ENCODE data around the gene TRMT13.
"Not testable (repeated sequence)": the region's sequence is repeated elsewhere in the genome, so short reads cannot be mapped to it uniquely, and the experiment has no call there.

TRMT13 gene

DNA sequence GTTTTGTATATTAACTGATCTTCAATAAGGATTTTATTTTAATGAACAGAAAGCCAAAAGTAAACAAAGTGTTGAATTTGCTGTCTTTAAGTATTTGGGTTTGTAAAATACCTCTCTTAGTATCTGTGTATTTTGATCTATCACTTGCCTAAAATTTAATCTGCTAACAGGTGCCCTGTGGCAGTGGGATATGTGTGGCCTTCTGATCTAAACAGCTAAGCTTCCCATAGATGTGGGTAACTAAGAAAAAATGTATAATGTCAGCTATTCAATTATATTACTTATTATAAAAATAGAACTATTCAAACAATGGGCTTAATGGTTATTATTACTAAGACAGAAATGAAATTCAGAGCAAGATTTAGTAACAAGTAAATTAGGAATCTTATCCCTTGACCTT, 29.9 kb downstream of the TRMT13 start:
- DNase-seq (ENCODE audit: low read depth): no peak

DNA sequence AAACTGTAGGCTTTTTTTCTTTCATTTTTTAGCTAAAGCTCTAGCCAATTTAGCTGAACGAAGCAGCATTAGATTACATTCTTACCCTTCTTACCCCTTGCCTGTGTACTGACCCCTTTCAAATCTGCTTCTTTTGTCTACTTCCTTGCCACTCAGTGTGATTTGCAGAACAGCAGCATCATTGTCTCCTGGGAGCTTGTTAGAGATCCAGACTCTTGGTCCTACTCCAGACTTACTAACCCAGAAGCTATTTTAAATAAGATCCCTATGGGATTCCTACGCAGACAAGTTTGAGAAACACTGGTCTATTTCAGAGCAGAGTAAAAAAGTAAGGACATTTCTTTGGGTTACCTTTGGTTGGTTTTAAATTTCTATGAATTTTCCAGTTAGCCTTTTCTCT, 31.3 kb downstream of the TRMT13 start:
- no peak for DNase-seq (ENCODE audit: low read depth)

DNA sequence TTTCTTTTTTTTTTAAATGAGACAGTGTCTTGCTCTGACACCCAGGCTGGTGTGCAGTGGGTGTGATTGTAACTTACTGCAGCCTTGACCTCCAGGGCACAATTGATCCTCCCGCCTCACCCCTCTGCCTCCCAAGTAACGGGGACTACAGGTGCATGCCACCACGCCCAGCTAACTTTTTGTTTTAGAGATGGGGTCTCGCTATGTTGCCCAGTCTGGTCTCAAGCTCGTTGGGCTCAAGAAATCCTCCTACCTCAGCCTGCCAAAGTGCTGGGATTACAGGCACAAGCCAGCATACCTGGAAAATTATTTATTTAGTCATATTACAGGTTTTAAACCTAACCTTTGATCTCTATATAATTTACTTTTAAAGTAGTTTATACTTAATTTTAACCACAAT, 31.7 kb downstream of the TRMT13 start:
- no peak for DNase-seq (ENCODE audit: low read depth)

DNA sequence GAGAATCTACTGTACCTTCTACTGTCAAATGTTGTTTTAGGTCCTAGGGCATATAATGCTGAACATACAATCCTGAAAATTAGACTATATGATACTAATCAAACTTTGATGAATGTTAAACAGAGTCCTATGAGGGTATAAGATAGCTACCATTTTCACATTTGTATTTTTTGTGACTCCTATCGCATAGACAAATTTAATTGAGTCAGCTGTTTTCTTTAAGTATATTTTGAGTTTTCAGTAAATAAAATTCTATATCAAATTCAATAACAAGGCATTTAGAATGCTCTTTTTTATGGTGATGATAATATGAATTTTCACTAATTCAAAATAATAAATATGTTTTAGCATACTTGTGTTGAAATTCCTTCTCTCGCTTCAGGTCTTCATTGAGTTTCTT, 35.1 kb downstream of the TRMT13 start:
- no peak for DNase-seq (ENCODE audit: low read depth)

DNA sequence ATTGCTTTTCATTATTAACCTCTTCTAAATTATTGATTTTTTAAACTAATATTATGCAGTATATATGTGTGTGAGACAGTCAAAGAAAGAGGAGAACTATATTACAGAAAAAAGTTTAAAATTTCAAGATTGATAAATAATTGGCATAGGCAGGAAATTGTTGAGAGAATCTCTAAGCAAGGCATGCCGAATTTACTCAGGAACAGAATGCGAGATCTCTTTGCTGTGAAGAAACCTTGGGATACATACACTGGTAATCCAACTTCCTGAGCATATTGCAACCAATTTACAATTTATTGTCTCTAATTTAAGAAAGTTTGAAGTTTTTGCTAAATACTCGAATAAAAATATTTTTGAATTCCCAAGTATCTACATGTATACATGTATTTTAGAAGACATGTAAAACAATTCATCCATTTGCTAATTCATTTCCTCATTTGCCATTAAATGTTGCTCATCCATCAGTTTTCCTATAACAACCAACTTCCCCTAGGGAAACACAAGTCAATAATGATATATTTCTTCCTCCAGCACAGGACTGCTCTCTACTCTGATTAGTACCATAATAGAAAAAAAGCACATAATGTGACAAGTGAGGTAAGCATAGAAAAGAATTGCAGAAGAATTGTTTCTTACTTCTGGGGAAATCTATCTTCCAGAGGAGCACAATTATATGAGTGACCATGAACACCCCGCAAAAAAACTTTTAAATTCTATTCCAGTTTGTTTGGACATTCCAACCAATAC, 44.5 kb downstream of the TRMT13 start:
- DNase-seq (ENCODE audit: low read depth): no peak

DNA sequence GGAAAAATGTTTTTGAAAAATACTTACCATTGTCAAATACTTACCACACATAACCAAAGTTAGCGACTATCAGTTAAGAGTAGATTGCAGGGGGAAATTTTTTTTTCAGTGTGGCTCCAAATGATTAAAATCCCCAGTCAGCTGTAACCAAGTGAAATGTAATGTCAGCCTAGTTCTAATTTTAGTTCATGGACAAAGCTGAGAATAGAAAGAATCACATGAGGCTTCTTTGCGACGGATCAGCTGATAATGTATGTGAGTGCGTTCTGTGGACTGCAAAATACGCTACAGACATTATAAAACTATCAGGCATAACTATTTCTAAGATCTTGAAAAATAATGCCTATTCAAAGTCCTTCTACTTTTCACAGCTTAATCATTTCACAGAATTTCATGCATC, 45.1 kb downstream of the TRMT13 start, which contains the start of gene LRRC39:
Gene LRRC39 (minus strand): TSS at position 166 of the 400 bp plus-strand sequence. CDS start 9,740 bp downstream, outside the sequence.
- no peak for DNase-seq (ENCODE audit: low read depth)

DNA sequence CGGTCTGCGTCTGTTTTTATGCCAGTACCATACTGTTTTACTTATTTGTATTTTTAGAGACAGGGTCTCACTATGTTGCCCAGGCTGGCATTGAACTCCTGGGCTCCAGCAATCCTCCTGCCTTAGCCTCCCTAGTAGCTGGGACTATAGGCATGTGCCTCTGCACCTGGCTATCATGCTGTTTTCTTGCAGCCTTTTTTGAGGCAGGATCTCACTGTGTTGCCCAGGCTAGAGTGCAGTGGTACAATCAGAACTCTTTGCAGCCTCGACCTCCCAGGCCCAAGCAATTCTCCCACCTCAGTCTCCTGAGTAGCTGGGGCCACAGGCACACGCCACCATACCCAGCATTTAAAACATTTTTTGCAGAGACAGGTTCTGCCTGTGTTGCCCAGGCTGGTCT, 50.4 kb downstream of the TRMT13 start:
- no peak for DNase-seq (ENCODE audit: low read depth)

DNA sequence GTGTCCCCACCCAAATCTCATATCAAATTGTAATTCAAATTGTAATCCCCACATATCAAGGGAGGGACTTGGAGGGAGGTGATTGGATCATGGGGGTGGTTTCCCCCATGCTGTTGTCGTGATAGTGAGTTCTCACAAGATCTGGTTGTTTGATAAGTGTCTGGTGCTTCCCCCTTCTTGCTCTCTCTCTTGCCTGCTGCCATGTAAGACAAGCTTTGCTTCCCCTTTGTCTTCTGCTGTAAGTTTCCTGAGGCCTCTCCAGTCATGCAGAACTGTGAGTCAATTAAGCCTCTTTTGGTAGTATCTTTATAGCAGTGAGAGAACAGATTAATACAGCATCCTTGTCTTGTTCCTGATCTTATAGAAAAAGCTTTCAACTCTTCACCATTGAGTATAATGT, 51.6 kb downstream of the TRMT13 start:
- DNase-seq (ENCODE audit: low read depth): no peak

DNA sequence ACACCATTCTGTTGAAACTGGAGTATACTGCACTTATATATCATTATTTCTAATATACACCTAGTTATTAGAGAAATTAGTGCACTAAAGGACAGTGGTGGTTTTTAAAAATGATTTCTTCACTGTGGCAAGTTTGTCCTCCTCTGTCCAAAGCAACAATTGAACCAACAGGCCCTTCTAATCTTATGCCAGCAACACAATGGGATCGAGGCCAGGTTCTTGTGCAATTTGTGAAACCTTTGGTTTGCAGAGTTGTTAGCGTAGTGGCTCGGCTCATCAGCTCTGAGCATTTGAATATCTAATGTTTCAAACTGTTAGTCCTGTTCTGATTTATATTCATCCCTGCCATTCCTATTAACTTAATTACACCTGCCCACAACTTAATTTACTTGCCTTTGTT, 54.9 kb downstream of the TRMT13 start:
- no peak for DNase-seq (ENCODE audit: low read depth)

DNA sequence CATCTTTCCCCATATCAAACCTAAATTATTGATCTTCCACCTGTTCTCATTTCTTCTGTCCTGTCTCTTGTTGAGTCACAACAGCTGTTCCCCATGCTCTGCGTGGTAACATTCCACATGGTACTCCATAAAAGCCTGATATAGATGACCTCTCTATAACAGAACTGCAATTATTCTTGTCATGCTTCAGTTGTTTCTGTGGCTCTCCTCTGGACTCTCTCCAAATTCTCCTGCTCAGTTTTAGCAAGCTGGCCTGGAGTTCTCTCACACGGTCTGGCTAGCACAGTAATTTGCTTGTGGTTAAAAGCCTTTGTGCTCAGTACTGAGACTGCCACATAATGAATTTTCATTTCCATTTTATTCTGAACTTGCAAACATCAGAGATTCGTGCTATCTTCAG, 55.7 kb downstream of the TRMT13 start:
- DNase-seq (ENCODE audit: low read depth): no peak

DNA sequence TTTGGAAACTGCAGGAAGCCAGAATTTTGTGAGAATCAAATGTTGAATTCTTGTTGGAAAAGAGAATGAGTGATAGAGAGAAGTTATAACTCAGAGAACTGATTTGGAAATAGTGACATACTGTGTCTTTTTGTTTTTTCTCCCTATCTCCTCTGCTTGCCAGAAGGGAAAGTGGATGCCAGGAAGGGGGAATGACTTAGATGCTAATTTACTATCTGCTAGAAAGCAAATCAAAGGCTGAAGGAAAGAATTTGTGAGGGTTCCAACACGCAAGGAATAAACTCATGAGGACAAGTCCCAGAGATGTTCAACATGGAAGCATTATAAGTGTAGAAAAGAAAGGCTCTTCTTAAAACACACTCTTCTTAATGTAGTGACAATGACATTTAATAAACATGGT, 65.6 kb downstream of the TRMT13 start:
- no peak for DNase-seq (ENCODE audit: low read depth)

DNA sequence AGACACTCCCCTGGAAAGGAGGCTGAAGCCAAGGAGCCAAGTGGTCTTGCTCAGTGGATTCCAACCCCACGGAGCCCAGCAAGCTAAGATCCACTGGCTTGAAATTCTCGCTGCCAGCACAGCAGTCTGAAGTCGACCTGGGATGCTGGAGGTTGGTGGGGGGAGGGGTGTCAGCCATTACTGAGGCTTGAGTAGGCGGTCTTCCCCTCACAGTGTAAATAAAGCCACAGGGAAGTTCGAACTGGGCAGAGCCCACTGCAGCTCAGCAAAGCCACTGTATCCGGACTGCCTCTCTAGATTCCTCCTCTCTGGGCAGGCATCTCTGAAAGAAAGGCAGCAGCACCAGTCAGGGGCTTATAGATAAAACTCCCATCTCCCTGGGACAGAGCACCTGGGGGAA, 67.1 kb downstream of the TRMT13 start:
- DNase-seq (ENCODE audit: low read depth): not testable (repeated sequence)

Data from stimulated activated CD8-positive, alpha-beta memory T cell treated with anti-CD3 and anti-CD28 coated beads, Interleukin-12 subunit alpha, Interleukin-12 subunit beta, amount 100 ng/mL, for 4 hours (primary cell).